GM21825 (cell line): ENCODE measurements around the gene FBXO17.

Experiments used
- ATAC-seq: cut with Tn5 transposase; IDR thresholded peaks from one replicate; pipeline ENCODE4 v1.9.1; 2021; ENCODE audit warnings: mild to moderate bottlenecking, moderate library complexity; ENCODE audit not compliant: unreplicated experiment

FBXO17 gene

GRCh38 chr19:38894968-38895367 is 80.6 kb downstream of the FBXO17 start:
- ATAC-seq = no peak

- ATAC-seq = no peak
These were observed 82.2 kb downstream of the FBXO17 start for GRCh38 chr19:38893341-38893771.

GRCh38 chr19:38892841-38893240 is 82.7 kb downstream of the FBXO17 start:
- no peak for ATAC-seq

- ATAC-seq = no peak
These were observed 83.8 kb downstream of the FBXO17 start for GRCh38 chr19:38891771-38892170.
